DMS114 treated with DMSO at 0.1 percent for 48 hours (cell line): ENCODE data around the gene ZNF335.
"Not testable (repeated sequence)": the region's sequence is repeated elsewhere in the genome, so short reads cannot be mapped to it uniquely, and the experiment has no call there.

ENCODE experiments used
- DNase-seq: peaks from one replicate; lab custom pipeline; 2025; ENCODE audit not compliant: unreplicated experiment; lab: John Stamatoyannopoulos, UW

Gene ZNF335

DNA sequence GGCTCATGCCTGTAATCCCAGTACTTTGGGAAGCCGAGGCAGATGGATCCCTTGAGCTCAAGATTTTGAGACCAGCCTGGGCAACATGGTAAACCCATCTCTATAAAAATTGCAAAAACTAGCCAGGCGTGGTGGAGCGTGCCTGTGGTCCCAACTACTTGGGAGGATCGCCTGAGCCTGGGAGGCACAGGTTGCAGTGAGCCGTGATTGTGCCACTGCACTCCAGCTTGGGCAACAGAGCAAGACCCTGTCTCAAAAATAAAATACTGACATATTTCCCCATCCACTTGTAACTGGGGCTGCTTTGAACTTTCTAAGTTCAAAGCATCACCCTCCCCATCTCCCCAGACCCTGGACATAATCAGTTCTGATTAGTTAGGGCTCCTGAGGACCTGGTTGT is 29.5 kb upstream of the ZNF335 start:
- no peak for DNase-seq

DNA sequence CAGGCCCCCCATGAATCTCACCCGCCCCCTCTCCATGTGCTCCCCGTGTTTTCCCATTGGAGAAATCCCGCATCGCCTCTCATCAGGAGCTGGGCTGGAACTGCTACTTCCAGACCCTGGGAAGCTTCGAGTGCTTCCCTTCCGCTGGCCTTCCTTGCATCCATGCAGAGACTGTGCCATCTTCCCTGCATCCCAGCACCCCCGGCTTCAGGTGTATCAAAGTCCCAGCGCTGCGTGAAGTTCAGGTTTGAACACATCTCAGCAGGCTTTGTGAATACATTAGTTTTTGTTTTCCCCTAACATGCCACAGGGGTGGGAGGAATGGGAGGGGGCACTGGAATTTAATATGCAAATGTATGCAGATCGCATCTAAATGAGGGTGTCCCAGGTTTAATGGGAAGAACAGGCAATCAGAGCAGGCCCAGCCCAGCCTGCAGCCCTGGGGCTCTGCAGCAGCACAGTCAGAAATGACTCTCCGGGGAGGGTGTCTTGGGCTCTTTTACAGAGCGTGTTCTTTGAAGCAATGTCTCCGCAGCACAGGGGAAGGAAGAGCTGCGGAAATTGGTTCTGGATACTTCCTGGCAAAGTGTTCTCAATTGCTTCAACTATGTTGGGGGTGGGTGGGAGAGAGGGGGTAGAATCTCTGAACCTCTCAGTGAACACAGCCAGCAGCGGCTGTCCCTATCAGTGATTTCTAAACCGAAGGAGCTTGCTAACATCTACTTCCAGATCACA is 28.4 kb upstream of the ZNF335 start:
- no peak for DNase-seq

DNA sequence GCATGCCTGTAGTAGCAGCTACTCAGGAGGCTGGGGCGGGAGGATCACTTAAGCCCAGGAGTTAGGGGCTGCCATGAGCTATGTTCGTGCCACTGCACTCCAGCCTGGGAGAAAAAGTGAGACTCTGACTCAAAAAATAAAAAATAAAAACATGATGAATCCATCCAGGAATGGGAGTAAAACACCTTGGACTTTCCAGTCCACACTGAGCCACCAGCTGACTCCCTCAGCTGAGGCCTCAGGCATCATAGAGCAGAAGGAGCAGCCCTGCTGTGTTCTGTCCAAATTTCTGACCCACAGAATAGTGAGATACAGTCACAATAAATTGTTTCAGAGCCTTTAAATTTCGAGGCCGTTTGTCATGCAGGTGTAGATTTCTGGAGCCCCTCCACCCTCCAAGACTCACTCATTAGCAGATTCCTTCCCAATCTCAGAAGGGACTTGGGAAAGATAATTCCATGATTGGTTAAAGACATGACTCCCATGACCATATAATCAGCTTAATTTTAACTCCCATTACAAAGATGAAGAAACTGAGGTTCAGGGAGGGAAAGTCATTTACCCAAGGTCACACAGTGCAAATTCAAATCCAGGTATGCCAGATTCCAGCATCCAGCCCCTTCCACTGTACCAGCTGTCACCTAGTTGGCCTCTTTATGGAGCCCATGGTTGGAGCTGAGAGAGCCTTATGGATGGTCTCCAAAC is 27.7 kb upstream of the ZNF335 start:
- no peak for DNase-seq

DNA sequence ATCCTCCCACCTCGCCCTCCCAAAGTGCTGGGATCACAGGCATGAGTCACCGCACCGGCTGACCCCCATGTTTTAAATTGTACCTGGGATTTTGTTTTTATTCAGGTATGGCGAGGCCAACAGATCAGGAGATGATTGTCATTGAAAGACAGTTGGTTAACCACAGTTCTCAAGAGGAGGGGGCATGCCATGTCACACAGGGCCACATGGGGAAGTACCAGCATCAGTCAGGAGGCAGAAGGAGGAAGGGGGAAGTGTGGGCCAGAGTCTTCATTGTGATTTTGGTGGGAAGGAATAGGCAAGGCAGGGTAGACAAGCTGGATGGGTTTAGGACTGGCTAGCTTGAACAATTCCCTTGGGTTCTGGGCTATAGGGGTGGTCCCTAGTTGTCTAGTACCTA is 26.8 kb upstream of the ZNF335 start:
- no peak for DNase-seq

DNA sequence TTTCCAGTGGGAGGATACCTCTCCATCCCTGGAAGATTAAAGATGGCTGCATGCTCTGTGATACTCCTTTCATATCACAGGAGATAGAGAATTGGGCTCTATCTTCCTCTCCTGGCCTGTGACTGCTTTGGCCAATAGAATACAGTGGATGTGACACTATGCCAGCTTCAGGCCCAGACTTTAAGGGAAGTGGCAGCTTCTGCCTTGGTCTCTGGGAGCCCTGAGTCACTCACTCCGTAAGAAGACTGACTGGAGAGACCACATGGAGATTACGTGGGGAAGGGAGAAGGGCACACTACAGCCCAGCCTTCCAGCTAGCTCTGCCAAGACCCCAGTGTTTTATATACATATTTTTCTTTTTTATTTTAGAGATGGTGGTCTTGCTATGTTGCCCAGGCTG is 26.3 kb upstream of the ZNF335 start:
- DNase-seq = no peak

DNA sequence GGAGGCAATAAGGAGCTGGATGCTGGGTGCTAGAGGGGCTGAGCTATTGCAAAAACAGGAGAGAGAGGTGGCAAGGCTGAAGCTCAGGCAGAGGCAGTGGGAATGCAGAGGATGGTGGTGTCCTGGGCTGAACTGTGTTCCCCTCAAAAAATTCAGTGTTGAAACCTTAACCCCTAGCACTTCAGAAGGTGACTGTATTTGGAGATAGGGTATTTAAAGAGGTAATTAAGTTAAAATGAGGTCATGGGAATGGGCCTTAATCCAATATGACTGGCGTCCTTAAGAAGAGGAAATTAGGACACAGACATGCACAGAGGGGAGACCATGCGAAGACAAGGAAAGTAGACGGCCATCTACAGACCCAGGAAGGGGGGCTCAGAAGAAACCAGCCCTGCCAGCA is 25.2 kb upstream of the ZNF335 start:
- no peak for DNase-seq

DNA sequence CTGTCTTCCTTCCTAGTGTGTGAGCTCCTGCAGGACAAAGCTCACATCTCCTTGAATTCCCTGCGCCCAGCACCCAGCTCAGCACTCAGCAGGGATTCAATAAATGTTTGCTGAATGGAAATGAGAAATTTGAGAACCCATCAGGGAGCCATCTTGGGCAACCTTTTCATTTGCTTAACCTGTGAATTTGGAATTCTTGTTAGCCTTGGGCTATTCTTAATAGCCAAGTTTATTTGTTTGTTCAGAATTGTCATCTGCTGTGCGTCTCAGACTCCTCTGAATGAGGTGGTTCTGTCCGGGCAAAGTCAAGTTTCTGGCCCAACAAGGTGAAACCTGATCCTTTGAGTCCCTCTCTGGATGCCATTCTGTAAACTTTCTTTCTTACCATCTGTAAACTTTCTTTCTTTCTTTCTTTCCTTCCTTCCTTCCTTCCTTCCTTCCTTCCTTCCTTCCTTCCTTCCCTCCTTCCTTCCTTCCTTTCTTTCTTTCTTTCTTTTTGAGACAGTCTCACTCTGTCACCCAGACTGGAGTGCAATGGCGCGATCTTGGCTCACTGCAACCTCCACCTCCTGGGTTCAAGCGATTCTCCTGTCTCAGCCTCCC is 23.6 kb upstream of the ZNF335 start:
- not testable (repeated sequence) for DNase-seq

DNA sequence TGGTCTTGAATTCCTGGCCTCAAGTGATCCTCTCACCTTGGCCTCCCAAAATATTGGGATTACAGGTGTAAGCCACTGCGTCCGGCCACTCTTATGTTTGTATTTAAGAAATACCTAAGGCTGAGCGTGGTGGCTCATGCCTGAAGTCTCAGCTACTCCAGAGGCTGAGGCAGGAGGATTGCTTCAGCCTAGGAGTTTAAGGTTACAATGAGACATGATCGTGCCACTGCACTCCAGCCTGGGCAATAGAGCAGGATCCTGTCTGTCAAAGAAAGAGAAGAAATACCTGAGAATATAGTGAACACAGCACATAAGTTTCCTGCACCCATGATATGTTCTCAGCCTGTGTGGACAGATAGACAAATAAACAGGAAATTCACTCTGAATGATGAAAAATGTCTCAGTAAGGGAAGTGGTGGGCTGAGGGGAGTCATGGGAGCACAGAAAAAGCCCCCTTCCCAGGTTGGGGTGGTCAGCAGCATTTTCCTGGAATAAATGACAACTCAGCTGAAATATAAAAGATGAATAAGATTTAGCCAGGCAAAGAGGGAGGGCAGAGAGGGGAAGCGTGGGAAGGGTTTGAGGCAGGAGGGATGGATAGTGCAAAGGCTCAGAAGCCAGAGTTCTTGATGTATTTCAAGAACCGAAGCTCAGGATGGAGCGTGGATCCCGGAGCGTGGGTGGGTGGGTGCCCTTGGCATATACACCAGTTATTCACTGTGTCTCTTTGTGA is 22.9 kb upstream of the ZNF335 start:
- no peak for DNase-seq

DNA sequence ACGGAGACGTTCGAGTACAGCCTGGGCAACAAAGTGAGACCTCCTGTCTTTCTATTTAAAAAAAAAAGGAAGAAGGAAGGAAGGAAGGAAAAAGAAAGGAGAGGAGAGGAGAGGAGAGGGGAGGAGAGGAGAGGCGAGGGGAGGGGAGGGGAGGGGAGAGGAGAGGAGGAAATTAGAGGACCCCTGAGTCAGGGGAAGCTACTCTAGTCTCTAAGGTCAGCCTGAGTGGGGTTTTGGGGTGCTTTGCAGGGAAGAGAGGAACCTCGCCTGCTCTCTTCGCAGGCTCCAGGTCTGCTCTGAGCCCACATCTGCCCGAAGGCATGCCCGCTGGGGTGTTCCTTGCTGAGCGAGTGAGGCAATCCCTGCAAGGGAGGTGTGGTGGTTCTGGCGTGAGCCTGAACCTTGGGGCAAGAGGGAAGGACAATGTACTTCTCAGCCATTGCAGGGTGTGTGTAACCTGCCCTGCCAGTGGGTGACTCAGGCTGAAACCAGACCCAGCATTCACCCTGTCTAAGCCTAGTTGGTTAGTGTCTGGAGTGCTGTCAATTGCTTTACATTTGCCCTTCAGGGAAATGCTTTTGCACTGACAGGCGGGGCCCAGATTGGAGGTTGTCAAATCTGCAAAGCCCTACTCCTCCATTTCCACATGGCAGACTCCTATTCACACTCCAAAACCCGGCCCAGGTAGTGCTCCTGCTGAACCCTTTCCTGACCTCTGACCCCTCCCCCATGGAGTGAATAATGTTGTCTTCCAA is 21.4 kb upstream of the ZNF335 start:
- no peak for DNase-seq

DNA sequence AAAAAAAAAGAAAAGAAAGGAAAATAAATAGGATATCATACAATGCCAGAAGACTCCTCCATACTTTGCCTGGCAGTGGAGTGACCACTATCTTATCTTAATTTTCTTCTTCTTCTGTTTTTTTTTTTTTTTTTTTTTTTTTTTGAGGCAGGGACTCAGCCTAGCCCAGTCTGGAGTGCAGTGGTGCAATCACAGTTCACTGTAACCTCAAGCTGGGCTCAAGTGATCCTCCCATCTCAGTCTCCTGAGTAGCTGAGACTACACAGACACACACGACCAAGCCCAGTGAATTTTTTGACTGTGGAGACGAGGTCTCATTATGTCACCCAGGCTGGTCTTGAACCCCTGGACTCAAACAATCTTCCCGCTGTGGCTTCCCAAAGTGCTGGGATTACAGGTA is 19.6 kb upstream of the ZNF335 start:
- DNase-seq = no peak

DNA sequence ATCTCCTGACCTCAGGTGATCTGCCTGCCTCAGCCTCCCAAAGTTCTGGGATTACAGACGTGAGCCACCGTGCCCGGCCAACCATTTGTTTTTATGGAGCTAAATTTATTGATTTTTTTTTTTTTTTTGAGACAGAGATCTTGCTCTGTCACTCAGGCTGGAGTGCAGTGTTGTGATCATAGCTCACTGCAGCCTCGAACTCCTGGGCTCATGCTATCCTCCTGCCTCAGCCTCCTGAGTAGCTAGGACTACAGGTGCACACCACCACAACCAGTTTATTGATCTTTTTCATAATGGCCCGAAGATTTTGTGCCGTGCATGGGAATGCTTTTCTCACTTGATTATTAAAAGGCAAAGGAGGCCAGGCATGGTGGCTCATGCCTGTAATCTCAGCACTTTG is 16.8 kb upstream of the ZNF335 start:
- not testable (repeated sequence) for DNase-seq

DNA sequence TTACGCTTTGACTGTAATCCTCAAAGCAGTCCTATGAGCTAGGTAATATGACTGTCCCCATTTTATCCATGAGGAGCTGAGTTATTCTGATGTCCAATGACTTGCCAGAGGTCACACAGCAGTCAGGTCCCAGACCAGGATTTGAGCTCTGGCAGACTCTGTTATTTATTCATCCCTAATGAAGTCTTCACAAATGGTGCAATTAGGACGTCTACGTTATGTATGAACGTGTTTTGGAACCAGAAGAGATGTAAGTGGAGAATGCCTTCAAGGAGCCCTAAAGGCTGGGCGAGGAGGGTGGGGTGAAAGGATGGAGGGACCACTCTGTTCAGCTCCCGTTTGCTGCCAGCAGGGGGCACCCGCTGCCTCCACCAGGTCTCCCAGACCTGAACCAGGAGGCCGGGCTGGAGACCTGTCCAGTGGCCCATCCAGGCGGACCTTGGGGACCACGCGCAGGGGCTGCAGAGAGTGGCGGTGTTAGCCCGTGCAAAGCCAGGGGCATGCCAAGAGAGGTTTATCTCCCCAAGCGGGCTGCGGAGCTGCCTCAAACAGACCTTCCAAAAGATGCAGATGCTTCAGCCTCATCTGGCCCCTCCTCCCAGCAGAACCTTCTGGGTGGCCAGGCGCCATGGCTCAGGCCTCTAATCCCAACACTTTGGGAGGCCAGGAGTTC is 15.2 kb upstream of the ZNF335 start:
- peak; percentile 36 for DNase-seq

DNA sequence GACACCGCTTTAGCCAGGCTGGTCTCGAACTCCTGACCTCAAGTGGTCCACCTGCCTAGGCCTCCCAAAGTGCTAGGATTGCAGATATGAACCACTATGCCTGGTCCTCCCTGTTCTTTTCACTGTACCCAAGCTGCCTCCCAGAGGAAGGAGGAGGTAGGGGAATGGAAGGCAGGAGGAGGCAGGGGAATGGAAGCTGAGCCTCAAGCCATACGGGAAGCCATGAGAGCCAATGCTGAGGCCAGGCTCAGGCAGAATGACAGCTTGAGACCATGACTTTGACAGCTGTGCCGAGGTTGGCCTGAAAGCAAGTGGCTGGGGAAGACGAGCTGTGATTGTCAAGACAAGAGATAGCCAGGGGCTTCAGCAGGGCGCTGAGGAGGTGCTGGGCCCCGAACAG is 13.6 kb upstream of the ZNF335 start:
- no peak for DNase-seq

DNA sequence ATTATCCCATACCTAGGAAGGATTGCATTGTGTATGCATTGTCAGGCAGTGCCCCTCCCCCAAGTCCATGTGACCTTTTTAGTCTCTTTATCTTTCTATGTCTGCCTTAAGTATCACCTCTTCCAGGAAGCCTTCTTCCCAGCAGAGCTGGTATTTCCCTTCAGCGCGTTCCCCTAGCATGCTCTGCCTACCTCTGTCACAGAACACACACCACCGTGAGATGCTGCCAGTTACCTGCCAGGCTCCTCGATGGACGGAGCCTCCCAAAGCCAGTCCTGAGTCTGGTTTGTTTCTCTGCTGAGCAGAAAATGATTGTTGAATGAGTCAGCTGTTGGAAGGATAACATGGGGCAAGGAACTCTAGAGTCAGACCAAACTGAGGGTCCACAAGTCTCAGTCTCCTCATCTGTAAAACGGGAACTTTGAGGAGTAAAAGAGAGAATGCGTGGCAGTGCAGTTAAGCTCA is 11.3 kb upstream of the ZNF335 start:
- DNase-seq = no peak

DNA sequence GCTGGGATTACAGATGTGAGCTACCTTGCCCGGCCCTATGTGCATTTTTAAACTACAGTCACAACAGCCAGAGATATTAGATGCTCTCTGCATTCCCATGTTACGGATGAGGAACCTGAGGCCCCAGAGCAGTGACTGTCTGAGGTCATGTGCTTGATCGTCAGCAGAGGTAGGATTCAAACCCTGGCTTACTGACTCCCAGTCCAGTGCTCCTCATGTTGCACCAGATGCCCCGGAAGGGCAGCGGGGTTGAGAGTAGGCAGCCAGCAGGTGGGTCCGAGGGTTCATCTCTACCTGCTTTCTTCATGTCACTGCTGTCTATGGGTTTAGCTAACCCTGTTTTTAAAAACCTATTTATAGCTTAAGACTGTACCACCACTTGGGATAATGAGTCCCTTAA is 9.3 kb upstream of the ZNF335 start:
- DNase-seq = no peak

DNA sequence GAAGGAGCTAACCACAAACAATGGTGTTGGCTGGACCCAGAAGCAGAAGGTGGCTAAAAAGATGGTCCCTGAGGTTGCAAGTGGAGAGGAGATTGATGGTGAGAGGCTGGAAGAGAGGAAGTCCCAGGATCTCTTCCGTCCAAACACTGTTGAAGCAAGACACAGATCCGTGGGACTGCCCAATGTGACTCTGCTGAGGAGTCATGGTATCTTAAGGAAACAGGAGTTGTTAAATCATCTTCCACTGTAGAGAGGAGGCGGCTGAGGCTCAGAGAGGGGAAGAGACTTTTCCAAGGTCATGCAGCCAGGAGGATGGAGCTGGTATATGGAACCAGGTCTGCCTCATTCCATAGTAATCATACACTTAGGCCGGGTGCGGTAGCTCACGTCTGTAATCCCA is 4.1 kb upstream of the ZNF335 start:
- no peak for DNase-seq

DNA sequence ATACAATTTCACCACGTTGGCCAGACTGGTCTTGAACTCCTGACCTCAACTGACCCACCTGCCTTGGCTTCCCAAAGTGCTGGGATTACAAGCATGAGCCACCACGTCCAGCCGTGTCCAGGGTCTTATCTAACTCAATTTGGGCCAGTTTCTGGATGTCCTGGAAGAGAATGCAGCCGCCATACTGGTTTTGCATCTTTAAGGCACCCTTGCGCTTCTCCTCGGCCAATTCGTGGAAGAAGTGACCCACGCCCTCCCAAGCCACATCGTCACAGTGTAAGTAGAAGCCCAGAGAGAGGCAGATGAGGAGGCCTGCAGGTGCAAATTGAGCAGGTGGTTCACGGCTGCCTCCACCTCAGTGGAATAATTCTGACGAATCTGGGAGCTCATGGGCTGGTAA is 3.7 kb upstream of the ZNF335 start:
- DNase-seq = no peak

DNA sequence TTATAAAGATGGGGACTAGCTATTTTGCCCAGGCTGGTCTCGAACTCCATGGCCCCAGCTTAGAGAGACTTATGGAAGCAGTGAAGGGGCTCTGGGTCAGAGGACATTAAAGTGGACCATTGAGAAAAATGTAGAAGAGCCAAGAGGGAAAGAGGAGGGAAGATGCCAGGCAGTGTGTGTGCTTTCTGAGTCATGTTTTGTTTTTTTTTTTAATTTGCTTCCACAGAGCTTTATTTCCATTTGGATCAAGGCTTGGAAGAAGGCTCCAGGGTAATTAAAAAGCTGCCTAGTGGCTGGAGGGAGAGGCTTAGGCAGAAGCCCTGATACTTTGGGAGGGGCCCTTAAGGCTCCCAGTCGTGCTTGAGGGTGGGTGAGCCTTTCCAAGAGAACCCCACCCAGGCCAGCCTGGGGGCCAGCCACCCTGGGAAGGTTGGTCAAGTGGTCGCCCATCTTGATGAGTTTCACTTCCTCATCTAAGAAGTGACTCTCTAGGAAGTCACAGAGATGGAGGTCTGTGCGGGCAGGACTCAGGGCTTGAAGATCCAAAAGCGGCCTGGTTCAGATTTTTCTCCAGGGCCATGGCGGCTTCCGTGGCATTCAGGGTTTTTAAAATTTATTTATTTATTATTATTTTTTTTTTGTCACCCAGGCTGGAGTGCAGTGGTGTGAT is 3.0 kb upstream of the ZNF335 start:
- DNase-seq = no peak

DNA sequence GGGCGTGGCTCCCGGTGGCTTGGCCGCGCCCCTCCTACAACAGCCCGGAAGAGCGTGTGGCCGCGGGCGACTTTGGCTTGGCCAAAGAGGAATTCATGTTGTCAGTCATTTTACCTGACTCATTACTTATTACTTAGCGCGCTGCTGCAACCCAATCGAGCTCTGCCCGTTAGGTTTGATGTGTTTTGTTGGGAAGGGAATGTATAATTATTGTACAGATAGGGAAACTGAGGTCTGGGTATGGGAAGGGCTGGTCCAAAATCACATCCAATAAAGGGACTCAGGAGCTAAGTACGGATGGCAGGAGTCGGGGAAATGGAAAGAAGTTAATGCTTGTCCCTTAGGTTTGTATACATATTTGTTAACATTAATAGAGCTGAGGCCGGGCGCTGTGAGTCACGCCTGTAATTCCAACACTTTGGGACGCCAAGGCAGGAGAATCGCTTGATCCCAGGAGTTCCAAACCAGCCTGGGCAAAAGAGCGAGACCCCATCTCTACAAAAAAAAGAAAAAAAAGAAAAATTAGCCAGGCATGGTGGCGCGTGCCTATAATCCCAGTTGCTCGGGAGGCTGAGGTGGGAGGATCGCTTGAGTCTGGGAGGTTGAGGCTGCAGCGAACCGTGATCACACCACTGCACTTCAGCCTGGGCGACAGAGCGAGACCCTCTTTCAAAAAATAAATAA is 639 bp upstream of the ZNF335 start:
- DNase-seq = no peak

DNA sequence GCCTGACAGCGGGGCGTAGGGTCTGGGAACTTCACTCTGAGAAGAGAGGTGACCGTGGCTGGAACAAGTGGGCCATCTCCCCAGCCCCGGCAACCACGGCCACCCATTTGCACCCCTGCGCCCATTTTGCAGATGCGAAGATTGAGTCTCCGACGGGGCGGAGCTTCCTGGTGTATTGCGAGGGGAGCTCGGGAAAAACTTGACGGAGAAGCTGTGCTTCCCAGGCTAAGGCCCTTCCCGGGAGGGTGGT is 653 bp downstream of the ZNF335 start:
- DNase-seq = no peak
